Gastrocnemius medialis (tissue), 4 donors: Measurements from ENCODE around the gene EPS8.

ENCODE experiments used
- POLR2A ChIP-seq, 2 donors: fragments of 450-650 bp; IDR thresholded peaks; one replicate each; pipeline ENCODE4 v1.6.1; 2017; ENCODE audit warnings: antibody characterized with exemption in 2 of 2, mild to moderate bottlenecking in 2 of 2, moderate library complexity in 2 of 2
- TF ChIP-seq, protein P1 (sequence below), 5 experiments: fragments of 450-650 bp in 3 of 5; fragments of 200-600 bp in 2 of 5; sonication (generic) in 2 of 5; IDR thresholded peaks in 4 of 5; conservative IDR thresholded peaks in 1 of 5; 1 replicate in 4 of 5; 2 replicates in 1 of 5; pipeline ENCODE4 v1.5.1; 2016 to 2019; ENCODE audit warnings: antibody characterized with exemption in 5 of 5, mild to moderate bottlenecking in 3 of 5, moderate library complexity in 3 of 5

DNA sequence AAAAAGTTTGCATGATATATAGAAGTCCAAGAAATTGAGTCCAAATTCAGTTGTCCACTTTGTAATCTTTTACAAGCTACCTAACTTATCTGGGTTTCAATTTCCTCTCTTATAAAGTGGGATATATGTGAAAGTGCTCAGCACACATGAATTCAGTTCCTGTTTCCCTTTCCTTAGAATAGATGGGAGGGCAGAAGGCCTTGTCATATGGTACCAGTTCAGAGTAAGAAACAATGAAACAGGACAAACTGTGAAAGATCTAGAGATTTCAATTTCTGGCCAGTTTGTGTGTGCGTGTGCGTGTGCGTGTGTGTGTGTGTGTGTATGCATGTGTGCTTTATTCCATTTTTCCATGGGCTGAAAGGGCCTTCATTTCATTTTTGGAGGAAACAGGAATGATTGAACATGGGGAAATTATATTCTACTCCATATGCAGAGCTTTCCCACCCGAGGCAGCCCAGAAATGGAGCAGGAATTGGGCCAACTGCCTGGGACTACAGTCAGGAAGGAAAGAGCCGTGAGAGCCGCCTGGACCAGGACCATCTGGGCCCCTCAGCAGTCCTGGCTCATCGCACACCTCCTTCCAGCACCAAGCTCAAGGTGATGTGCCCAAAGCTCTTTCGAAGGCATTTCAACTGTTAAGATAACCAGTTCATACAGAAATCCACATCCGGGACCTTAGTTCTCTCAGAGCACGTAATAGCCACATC lies 183.2 kb downstream of the EPS8 start:
- TF ChIP-seq, protein P1, sequence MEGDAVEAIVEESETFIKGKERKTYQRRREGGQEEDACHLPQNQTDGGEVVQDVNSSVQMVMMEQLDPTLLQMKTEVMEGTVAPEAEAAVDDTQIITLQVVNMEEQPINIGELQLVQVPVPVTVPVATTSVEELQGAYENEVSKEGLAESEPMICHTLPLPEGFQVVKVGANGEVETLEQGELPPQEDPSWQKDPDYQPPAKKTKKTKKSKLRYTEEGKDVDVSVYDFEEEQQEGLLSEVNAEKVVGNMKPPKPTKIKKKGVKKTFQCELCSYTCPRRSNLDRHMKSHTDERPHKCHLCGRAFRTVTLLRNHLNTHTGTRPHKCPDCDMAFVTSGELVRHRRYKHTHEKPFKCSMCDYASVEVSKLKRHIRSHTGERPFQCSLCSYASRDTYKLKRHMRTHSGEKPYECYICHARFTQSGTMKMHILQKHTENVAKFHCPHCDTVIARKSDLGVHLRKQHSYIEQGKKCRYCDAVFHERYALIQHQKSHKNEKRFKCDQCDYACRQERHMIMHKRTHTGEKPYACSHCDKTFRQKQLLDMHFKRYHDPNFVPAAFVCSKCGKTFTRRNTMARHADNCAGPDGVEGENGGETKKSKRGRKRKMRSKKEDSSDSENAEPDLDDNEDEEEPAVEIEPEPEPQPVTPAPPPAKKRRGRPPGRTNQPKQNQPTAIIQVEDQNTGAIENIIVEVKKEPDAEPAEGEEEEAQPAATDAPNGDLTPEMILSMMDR (IDR thresholded peaks at IDR 0.05 in 4 of 5, conservative IDR thresholded peaks at IDR 0.05 in 1 of 5), result no peak
- no peak for TF ChIP-seq POLR2A (IDR thresholded peaks at IDR 0.05)
